K562 (cell line): Measurements from ENCODE around the gene MYO3B. TPM values are rescaled to one million over a fixed set of nuclear protein-coding genes. Genes with fewer than 3 reads are reported as not detected.

Source experiments
- ATAC-seq: fragments of 200-7000 bp; cut with Tn5 transposase; 3 replicates; pipeline ENCODE4 v1.9.1; 2020; ENCODE audit warnings: moderate library complexity
- BruUV-seq: library from RNA; stranded (reverse); fragments of 400-500 nt; replicated peaks from 2 replicates; lab custom pipeline; 2021; lab: Mats Ljungman, UMichigan
- CTCF ChIA-PET: fragments of 300-600 bp; formaldehyde crosslinking; extraction: SDS; loops from one replicate; lab custom pipeline; 2021; ENCODE audit warnings: low intra/inter-chr PET ratio; lab: Yijun Ruan, JAX
- POLR2A ChIA-PET: fragments of 300-600, 350-650 bp; sonication (Branson Sonifier 250); formaldehyde crosslinking; extraction: SDS; loops from one replicate; lab custom pipeline; 2021; ENCODE audit warnings: antibody characterized with exemption, inconsistent platforms; lab: Yijun Ruan, JAX
- DNase-seq, 4 experiments: peaks; one replicate each; pipeline versions ENCODE4 v3.0.0 to v3.0.0-alpha.2; 2011 to 2018; ENCODE audit warnings: low spot score in 3 of 4, mixed read lengths in 3 of 4; ENCODE audit errors: extremely low read depth in 1 of 4
- FAIRE-seq: peaks from 2 replicates; lab custom pipeline; 2011; peaks lifted over from hg19 to GRCh38; lab: Jason Lieb, UNC
- H2AFZ ChIP-seq: 2 replicates; pipeline ENCODE4 v1.6.0; 2011; ENCODE audit warnings: low read depth, low read length, control low read depth, inconsistent platforms
- H3K27ac ChIP-seq: fragments of 200-600 bp; 3 replicates; pipeline ENCODE4 v1.8.0; 2011; ENCODE audit warnings: low read depth, mild to moderate bottlenecking, control low read depth, inconsistent platforms, low read length, moderate library complexity, mixed read lengths; ENCODE audit errors: extremely low read depth
- H3K27me3 ChIP-seq, 2 experiments: fragments of 300-600 bp in 1 of 2; 2 replicates in 1 of 2; 3 replicates in 1 of 2; pipeline versions ENCODE4 v1.6.0 to v1.8.0; 2011; ENCODE audit warnings: inconsistent platforms in 2 of 2, low read length in 2 of 2, mild to moderate bottlenecking in 1 of 2, mixed read lengths in 1 of 2, moderate library complexity in 1 of 2; ENCODE audit not compliant: control insufficient read depth in 2 of 2, insufficient read depth in 2 of 2
- H3K36me3 ChIP-seq: fragments of 300-600 bp; 3 replicates; pipeline ENCODE4 v1.8.0; 2011; ENCODE audit warnings: mild to moderate bottlenecking, low read length, inconsistent platforms; ENCODE audit not compliant: control insufficient read depth, insufficient read depth
- H3K4me1 ChIP-seq, 2 experiments: fragments of 200-600 bp in 1 of 2; replicated peaks in 1 of 2; 2 replicates in 1 of 2; 3 replicates in 1 of 2; pipeline versions ENCODE4 v1.5.1 to v1.8.0; 2011; ENCODE audit warnings: inconsistent platforms in 2 of 2, low read length in 2 of 2, mild to moderate bottlenecking in 1 of 2, mixed read lengths in 1 of 2, moderate library complexity in 1 of 2; ENCODE audit not compliant: control insufficient read depth in 2 of 2, insufficient read depth in 2 of 2
- H3K4me2 ChIP-seq: 2 replicates; pipeline ENCODE4 v1.6.1; 2011; ENCODE audit warnings: low read length, control low read depth, inconsistent platforms, mixed read lengths; ENCODE audit not compliant: insufficient read depth
- H3K4me3 ChIP-seq: fragments of 200-600 bp; sonication (generic), shearing (Covaris generic); 2 replicates; pipeline ENCODE4 v1.5.1; 2016; ENCODE audit warnings: control low read depth, inconsistent platforms
- H3K79me2 ChIP-seq: fragments of 200-600 bp; 3 replicates; pipeline ENCODE4 v1.8.0; 2011; ENCODE audit warnings: low read length, inconsistent platforms; ENCODE audit not compliant: control insufficient read depth, insufficient read depth
- H3K9ac ChIP-seq, 2 experiments: 2 replicates each; pipeline versions ENCODE4 v1.6.0 to v1.6.1; 2011; ENCODE audit warnings: low read depth in 2 of 2, low read length in 2 of 2, control low read depth in 1 of 2, inconsistent platforms in 1 of 2, mild to moderate bottlenecking in 1 of 2, mixed read lengths in 1 of 2; ENCODE audit not compliant: insufficient read depth in 1 of 2
- H3K9me1 ChIP-seq: one replicate; pipeline ENCODE4 v1.6.0; 2011; ENCODE audit warnings: inconsistent platforms, mild to moderate bottlenecking, low read length, moderate library complexity; ENCODE audit not compliant: control insufficient read depth, insufficient read depth
- H3K9me3 ChIP-seq: replicated peaks from 2 replicates; pipeline ENCODE4 v1.5.1; 2011; ENCODE audit warnings: low read depth, low read length, inconsistent platforms; ENCODE audit not compliant: control insufficient read depth, insufficient read depth
- H4K20me1 ChIP-seq: replicated peaks from 2 replicates; pipeline ENCODE4 v1.6.1; 2011; ENCODE audit warnings: low read length, inconsistent platforms, mixed read lengths; ENCODE audit not compliant: control insufficient read depth, insufficient read depth
- CHD2 ChIP-seq: IDR thresholded peaks from 2 replicates; pipeline ENCODE4 v1.6.1; 2011; ENCODE audit warnings: low read depth, low read length
- DNMT1 ChIP-seq: fragments of 450-650 bp; IDR thresholded peaks from 2 replicates; pipeline ENCODE4 v1.6.1; 2016; ENCODE audit warnings: antibody characterized with exemption, mild to moderate bottlenecking
- ERF ChIP-seq: fragments of 450-650 bp; formaldehyde crosslinking; IDR thresholded peaks from 2 replicates; pipeline ENCODE4 v1.4.0; 2020; ENCODE audit warnings: mild to moderate bottlenecking, mixed read lengths
- SETDB1 ChIP-seq: IDR thresholded peaks from one replicate; pipeline ENCODE4 v1.6.1; 2012; ENCODE audit warnings: low read length, control low read depth, inconsistent platforms
- SRSF9 ChIP-seq: fragments of 200-400 bp; formaldehyde crosslinking; IDR thresholded peaks from 2 replicates; pipeline ENCODE4 v1.6.1; 2017; ENCODE audit warnings: low read depth, low read length, borderline replicate concordance
- ZNF263 ChIP-seq: sonication (generic); formaldehyde crosslinking; IDR thresholded peaks from 2 replicates; pipeline ENCODE4 v1.8.0; 2022; ENCODE audit warnings: mild to moderate bottlenecking, missing genetic modification reagents, borderline replicate concordance
- ZNF589 ChIP-seq: fragments of 200-800 bp; sonication (Bioruptor generic); IDR thresholded peaks from 2 replicates; pipeline ENCODE4 v1.6.1; 2016; ENCODE audit warnings: low read depth, missing genetic modification characterization, missing compliant biosample characterization
- WGBS: fragments of 100-300 bp; shearing (Covaris generic); methylation state at CpG from one replicate; pipeline ENCODE4 v1.1.6; 2016; ENCODE audit warnings: low coverage, mixed read lengths; ENCODE audit not compliant: insufficient coverage; ENCODE audit errors: missing lambda C conversion rate; 5-methylcytosine and 5-hydroxymethylcytosine counted together
- in situ Hi-C: fragments of 300-500 bp; cut with MboI; formaldehyde crosslinking; loops from 4 replicates; pipeline ENCODE4 v1.15.0; 2018; ENCODE audit warnings: inconsistent platforms, mixed read lengths
- intact Hi-C: fragments of 100-400 bp; cut with micrococcal nuclease; formaldehyde crosslinking; loops from 2 replicates; pipeline ENCODE4 v1.14.2; 2022
- polyA plus RNA-seq, 8 experiments: library from polyadenylated mRNA; depleted of rRNA in 4 of 8; stranded (reverse) in 5 of 8; unstranded in 3 of 8; fragments of >200 nt; fragmentation: Nextera tagmentation in 2 of 8; fragmentation: Illumina TruSeq in 1 of 8; extraction: Ambion mirVana in 2 of 8; extraction: Trizol in 1 of 8; gene quantifications; 2 replicates each; pipeline versions ENCODE4 v1.2.1 to v1.2.3, GENCODE V29; 2011 to 2014; ENCODE audit warnings: inconsistent platforms in 1 of 8, missing spikeins in 1 of 8
- total RNA-seq, 7 experiments: library from RNA; depleted of rRNA in 6 of 7; stranded (reverse); fragments of >200 nt in 6 of 7; fragmentation: Illumina TruSeq in 2 of 7; extraction: Trizol in 2 of 7; gene quantifications; 2 replicates each; pipeline versions ENCODE4 v1.2.1 to v1.2.3, GENCODE V29; 2011 to 2021; ENCODE audit warnings: low replicate concordance in 1 of 7
- TF ChIP-seq, protein P1 (sequence below): sonication (generic); IDR thresholded peaks from 2 replicates; pipeline ENCODE4 v1.6.1; 2016
- TF ChIP-seq, protein P2 (sequence below), 2 experiments: IDR thresholded peaks in 1 of 2; conservative IDR thresholded peaks in 1 of 2; 2 replicates each; pipeline ENCODE4 v1.6.1; 2016; ENCODE audit warnings: low read depth in 2 of 2, mild to moderate bottlenecking in 1 of 2, missing compliant biosample characterization in 1 of 2, missing genetic modification characterization in 1 of 2, moderate library complexity in 1 of 2
- TF ChIP-seq, protein P3 (sequence below): sonication (generic); formaldehyde crosslinking; IDR thresholded peaks from 2 replicates; pipeline ENCODE4 v1.8.0; 2023; ENCODE audit warnings: mild to moderate bottlenecking, missing genetic modification reagents
- TF ChIP-seq, protein P4 (sequence below): fragments of 450-650 bp; IDR thresholded peaks from 2 replicates; pipeline ENCODE4 v1.6.1; 2016; ENCODE audit warnings: antibody characterized with exemption

Gene MYO3B
- total and polyA plus RNA-seq, 9 of the 15 experiments (the other 6 are each of a cell fraction or from before 2014, with no cell fraction given) = 2.7 to 6.5 (median 3.6) TPM

DNA sequence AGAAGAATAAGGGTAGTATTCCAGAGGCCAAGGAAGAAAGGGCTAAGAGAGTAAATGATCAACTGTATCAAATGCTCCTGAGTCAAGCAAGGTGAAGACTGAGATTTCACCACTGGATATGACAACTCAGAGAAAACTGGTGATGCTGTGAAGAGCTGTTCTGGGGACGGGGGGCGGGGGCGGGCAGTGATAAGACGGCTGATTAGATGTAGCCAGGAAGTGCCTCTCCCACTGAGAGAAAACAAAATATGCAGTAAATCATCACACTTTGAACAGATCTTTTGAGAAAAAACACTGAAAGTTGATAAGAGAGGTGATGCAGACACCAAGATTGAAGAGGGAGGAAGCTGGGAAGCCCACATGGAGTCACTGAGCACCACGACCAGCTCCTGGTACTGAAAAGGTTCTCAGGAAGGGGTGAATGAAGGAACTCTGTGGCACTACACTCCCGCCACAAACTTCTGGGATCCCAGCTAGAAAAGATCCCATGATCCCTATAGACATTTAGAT, 75.8 kb downstream of the MYO3B start:
- Histone ChIP-seq H3K9ac (no peak overlapping the region), H3K9me1 (no peaks in the 10 kb centered on the region), H2AFZ (peak overlapping the region; percentile 44), H3K79me2 (no peaks in the 10 kb centered on the region), H3K36me3 (no peaks in the 10 kb centered on the region), H3K27ac (0 out of 3 replicates have a peak overlapping the region, but pooled peaks have one; percentile 16), H3K27me3 (no peaks in the 10 kb centered on the region), H3K4me1 (peaks cover 16 to 47% of the 10 kb centered on the region in 2 experiments), H4K20me1 (no peaks in the 10 kb centered on the region), H3K4me3 (no peak overlapping the region), H3K4me2 (no peak overlapping the region), H3K9me3 (peaks cover 9% of the 10 kb centered on the region)
- FAIRE-seq = no peak
- no TSS peak for BruUV-seq
- in situ Hi-C loops (no loop called here), intact Hi-C loops (no loop called here)
- 15% methylated on average over 6 of the region's 6 CpGs for WGBS
- ATAC-seq = no peak; the same call in 2 of the 3 replicates
- POLR2A ChIA-PET = interaction anchor here (0.8 to 1.6 kb wide), 5 partner anchors 11 to 102 kb away, joined by 3 to 6 read pairs (median 4); no protein-coding TSS in a partner anchor
- peak in 2 of 4 experiments; percentile 49 to 53 for DNase-seq
- CTCF ChIA-PET = no interaction called here
- TF ChIP-seq SRSF9 (no peak), SETDB1 (no peak), CHD2 (no peak), ERF (CRISPR knock-in tag) (no peak), ZNF589 (0 out of 2 replicates have a peak, but pooled peaks have one; percentile 27), DNMT1 (no peak), ZNF263 (CRISPR knock-in tag) (no peak)
- TF ChIP-seq, protein P1, sequence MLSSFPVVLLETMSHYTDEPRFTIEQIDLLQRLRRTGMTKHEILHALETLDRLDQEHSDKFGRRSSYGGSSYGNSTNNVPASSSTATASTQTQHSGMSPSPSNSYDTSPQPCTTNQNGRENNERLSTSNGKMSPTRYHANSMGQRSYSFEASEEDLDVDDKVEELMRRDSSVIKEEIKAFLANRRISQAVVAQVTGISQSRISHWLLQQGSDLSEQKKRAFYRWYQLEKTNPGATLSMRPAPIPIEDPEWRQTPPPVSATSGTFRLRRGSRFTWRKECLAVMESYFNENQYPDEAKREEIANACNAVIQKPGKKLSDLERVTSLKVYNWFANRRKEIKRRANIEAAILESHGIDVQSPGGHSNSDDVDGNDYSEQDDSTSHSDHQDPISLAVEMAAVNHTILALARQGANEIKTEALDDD = no peak
- TF ChIP-seq, protein P2, sequence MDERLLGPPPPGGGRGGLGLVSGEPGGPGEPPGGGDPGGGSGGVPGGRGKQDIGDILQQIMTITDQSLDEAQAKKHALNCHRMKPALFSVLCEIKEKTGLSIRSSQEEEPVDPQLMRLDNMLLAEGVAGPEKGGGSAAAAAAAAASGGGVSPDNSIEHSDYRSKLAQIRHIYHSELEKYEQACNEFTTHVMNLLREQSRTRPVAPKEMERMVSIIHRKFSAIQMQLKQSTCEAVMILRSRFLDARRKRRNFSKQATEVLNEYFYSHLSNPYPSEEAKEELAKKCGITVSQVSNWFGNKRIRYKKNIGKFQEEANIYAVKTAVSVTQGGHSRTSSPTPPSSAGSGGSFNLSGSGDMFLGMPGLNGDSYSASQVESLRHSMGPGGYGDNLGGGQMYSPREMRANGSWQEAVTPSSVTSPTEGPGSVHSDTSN (CRISPR knock-in tag; IDR thresholded peaks at IDR 0.05; ENCODE audit: low read depth) = no peak
- TF ChIP-seq, protein P2 (tag; conservative IDR thresholded peaks at IDR 0.05; ENCODE audit: low read depth) = peak; percentile 80
- TF ChIP-seq, protein P3, sequence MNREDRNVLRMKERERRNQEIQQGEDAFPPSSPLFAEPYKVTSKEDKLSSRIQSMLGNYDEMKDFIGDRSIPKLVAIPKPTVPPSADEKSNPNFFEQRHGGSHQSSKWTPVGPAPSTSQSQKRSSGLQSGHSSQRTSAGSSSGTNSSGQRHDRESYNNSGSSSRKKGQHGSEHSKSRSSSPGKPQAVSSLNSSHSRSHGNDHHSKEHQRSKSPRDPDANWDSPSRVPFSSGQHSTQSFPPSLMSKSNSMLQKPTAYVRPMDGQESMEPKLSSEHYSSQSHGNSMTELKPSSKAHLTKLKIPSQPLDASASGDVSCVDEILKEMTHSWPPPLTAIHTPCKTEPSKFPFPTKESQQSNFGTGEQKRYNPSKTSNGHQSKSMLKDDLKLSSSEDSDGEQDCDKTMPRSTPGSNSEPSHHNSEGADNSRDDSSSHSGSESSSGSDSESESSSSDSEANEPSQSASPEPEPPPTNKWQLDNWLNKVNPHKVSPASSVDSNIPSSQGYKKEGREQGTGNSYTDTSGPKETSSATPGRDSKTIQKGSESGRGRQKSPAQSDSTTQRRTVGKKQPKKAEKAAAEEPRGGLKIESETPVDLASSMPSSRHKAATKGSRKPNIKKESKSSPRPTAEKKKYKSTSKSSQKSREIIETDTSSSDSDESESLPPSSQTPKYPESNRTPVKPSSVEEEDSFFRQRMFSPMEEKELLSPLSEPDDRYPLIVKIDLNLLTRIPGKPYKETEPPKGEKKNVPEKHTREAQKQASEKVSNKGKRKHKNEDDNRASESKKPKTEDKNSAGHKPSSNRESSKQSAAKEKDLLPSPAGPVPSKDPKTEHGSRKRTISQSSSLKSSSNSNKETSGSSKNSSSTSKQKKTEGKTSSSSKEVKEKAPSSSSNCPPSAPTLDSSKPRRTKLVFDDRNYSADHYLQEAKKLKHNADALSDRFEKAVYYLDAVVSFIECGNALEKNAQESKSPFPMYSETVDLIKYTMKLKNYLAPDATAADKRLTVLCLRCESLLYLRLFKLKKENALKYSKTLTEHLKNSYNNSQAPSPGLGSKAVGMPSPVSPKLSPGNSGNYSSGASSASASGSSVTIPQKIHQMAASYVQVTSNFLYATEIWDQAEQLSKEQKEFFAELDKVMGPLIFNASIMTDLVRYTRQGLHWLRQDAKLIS = no peak
- TF ChIP-seq, protein P4, sequence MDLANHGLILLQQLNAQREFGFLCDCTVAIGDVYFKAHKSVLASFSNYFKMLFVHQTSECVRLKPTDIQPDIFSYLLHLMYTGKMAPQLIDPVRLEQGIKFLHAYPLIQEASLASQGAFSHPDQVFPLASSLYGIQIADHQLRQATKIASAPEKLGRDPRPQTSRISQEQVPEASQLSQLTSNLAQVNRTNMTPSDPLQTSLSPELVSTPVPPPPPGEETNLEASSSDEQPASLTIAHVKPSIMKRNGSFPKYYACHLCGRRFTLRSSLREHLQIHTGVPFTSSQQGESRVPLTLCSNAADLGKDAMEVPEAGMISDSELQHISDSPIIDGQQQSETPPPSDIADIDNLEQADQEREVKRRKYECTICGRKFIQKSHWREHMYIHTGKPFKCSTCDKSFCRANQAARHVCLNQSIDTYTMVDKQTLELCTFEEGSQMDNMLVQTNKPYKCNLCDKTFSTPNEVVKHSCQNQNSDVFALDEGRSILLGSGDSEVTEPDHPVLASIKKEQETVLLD = no peak
